Measurements from ENCODE around the gene TRPV5.

TRPV5 gene

DNA sequence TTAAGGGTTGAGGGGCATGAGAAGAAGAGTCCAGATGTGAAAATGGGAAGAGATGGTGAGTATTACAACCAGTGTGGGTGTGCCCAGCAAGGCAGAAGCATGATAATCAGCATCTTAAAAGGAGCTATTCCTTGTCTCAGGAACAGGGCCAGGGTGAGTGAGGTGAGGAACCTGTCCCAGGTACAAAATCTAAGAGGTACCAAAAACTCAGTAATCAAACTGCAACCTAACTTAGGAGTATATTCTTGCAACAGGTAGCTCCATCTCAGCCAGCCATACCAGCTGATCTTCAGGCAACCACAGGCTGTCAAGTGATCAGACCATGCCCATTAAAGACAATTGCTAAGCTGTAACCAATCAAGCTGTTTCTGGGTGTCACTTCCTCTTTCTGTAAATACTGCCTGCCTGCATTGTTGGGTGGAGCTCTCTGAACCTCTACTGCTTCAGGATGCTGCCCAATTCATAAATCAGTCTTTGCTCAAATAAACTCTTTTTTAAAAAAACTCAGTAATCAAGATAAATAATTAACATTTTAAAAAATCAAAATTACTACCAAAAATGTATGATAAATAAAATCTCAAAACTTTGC lies 21.2 kb upstream of the TRPV5 start:
- Mint-ChIP-seq H3K4me3 (no peak overlapping the region), H3K27ac (no peak overlapping the region), H3K4me1 (ENCODE audit: low read depth) (no peaks in the 10 kb centered on the region), H3K9me3 (peaks cover 20% of the 10 kb centered on the region), H3K36me3 (ENCODE audit: low read depth) (no peaks in the 10 kb centered on the region), H3K27me3 (peaks cover 12% of the 10 kb centered on the region)
- no peak for DNase-seq

DNA sequence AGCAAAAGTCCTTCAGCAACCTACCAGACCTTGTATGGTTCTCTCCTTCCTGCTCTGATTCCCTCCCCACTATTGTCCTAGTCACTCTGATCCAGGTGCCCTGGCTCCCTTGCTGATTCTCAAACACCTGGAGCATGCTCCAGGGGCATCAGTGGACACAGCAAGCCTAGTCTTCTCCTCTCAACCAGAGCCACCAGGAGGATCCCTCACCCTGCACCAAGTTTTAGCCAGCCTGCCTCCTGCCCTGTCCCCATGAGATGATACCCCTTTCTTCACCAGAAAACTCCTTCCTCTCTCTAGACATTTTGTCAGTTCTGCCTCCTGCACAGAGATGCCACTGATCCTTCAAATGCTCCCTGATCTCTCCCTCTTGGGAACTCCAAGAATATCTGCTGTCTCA lies 16.7 kb upstream of the TRPV5 start:
- Mint-ChIP-seq H3K27ac (no peak overlapping the region), H3K4me3 (no peak overlapping the region)

DNA sequence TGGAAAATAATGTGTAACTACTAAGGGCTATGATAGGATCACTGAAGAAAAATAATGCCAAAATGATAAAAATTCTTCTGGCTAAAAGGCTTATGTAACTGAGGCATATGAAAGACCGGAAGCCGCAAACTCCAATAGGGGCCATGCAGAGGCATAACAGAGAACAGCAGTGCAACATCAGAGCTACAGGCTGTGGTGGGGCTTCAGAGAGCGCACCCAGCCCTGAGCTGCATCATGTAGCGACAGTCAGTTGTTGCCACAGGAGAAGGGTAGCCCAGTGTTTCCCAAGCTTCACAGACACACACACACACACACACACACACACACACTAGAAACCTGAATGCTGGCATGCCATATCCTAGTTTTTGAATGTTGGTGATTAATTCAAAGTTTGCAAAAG lies 15.1 kb upstream of the TRPV5 start:
- DNase-seq = no peak
- H3K9me3 Mint-ChIP-seq = no peaks in the 10 kb centered on the region
- H3K4me1 Mint-ChIP-seq (ENCODE audit: low read depth) = no peaks in the 10 kb centered on the region
- H3K27me3 Mint-ChIP-seq = peaks cover 7% of the 10 kb centered on the region
- H3K27ac Mint-ChIP-seq = no peak overlapping the region
- no peaks in the 10 kb centered on the region for H3K36me3 Mint-ChIP-seq (ENCODE audit: low read depth)
- no peak overlapping the region for H3K4me3 Mint-ChIP-seq

More for the DNA sequence above, 16.7 kb upstream of the TRPV5 start:
- no peaks in the 10 kb centered on the region for H3K4me1 Mint-ChIP-seq (ENCODE audit: low read depth)
- peaks cover 8% of the 10 kb centered on the region for H3K9me3 Mint-ChIP-seq
- no peaks in the 10 kb centered on the region for H3K36me3 Mint-ChIP-seq (ENCODE audit: low read depth)
- peaks cover 7% of the 10 kb centered on the region for H3K27me3 Mint-ChIP-seq
- no peak for DNase-seq

DNA sequence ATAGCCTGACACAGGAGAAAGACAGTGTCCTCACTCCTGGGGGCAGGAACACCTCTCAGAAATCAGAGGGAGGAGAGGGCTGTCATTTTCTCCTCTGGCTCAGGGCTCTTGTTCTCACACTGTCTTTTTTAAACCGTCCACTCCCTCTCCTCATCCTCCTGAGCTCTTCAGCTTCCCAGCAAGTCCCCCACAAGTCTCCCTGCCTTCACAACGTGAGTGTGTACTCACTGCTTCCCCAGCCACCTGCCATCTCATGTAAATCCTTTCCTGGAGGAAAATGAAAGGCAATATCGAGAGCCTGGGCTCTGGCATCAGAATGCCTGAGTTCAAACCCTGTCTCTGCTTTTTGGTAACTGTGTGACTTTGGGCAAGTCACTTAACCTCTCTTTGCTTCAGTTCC lies 11.5 kb upstream of the TRPV5 start:
- DNase-seq = no peak
- no peaks in the 10 kb centered on the region for H3K27me3 Mint-ChIP-seq
- no peaks in the 10 kb centered on the region for H3K36me3 Mint-ChIP-seq (ENCODE audit: low read depth)
- no peak overlapping the region for H3K27ac Mint-ChIP-seq
- H3K4me1 Mint-ChIP-seq (ENCODE audit: low read depth) = no peaks in the 10 kb centered on the region
- no peaks in the 10 kb centered on the region for H3K9me3 Mint-ChIP-seq
- no peak overlapping the region for H3K4me3 Mint-ChIP-seq

DNA sequence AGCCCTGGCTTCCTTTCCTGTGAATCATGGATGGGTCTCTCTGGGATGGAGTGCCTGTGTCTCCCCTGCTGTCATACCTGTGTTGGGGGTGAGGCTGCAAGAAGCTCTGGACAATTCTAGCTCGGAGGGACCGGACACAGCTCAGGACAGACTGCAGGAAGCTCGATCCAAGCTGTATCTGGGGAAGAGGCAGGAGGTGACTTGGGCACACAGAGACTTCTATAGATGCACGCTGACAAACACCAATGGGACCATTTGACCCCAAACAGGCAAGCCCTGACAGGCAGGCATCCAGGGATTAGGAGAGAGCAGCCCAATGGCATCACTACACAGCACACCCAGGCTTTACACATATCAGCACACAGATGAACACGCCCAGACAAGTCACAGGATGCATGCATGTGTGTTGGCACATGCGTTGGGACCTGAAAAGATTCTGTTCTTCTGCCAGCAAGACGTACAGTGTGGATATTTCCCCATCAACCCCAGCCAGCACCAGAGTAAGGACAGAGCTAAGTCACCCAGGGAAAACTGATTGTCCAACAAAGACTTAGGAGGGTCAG lies 10.2 kb upstream of the TRPV5 start:
- H3K27me3 Mint-ChIP-seq = no peaks in the 10 kb centered on the region
- H3K36me3 Mint-ChIP-seq (ENCODE audit: low read depth) = no peaks in the 10 kb centered on the region
- H3K27ac Mint-ChIP-seq = no peak overlapping the region
- H3K4me1 Mint-ChIP-seq (ENCODE audit: low read depth) = no peaks in the 10 kb centered on the region
- H3K9me3 Mint-ChIP-seq = no peaks in the 10 kb centered on the region
- no peak for DNase-seq
- no peak overlapping the region for H3K4me3 Mint-ChIP-seq

DNA sequence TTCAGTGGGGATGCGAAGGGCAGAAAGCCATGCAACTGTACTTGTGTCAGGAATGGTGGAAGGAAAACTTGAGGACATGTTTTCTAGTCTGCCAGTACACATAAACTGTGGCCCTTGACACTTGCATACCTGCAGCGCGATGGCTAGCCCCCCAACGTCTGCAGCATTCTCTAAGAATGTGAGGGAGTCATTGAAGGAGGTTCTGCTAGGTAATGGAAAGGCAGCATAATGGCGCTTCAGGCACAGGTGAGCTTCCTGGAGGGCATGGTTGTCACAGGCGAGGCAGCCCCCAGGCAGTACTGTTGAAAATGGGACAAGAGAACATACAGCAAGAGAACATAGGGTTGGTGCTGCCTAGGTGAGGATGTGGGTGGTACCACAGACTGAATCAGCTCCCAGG lies 9.2 kb upstream of the TRPV5 start:
- H3K27ac Mint-ChIP-seq = no peak overlapping the region
- peaks cover 1% of the 10 kb centered on the region for H3K27me3 Mint-ChIP-seq
- no peaks in the 10 kb centered on the region for H3K4me1 Mint-ChIP-seq (ENCODE audit: low read depth)
- H3K4me3 Mint-ChIP-seq = no peak overlapping the region
- no peaks in the 10 kb centered on the region for H3K36me3 Mint-ChIP-seq (ENCODE audit: low read depth)
- DNase-seq = no peak
- no peaks in the 10 kb centered on the region for H3K9me3 Mint-ChIP-seq

GRCh38 chr7:142941541-142941940 lies 8.0 kb upstream of the TRPV5 start:
- Mint-ChIP-seq H3K36me3 (ENCODE audit: low read depth) (no peaks in the 10 kb centered on the region), H3K4me3 (no peak overlapping the region), H3K4me1 (ENCODE audit: low read depth) (no peaks in the 10 kb centered on the region), H3K27ac (no peak overlapping the region), H3K9me3 (no peaks in the 10 kb centered on the region), H3K27me3 (peaks cover 2% of the 10 kb centered on the region)
- DNase-seq = no peak

- H3K27me3 Mint-ChIP-seq = peaks cover 2% of the 10 kb centered on the region
- DNase-seq = no peak
- no peak overlapping the region for H3K4me3 Mint-ChIP-seq
- H3K4me1 Mint-ChIP-seq (ENCODE audit: low read depth) = no peaks in the 10 kb centered on the region
- H3K9me3 Mint-ChIP-seq = no peaks in the 10 kb centered on the region
- H3K36me3 Mint-ChIP-seq (ENCODE audit: low read depth) = no peaks in the 10 kb centered on the region
- H3K27ac Mint-ChIP-seq = no peak overlapping the region
These were observed 7.5 kb upstream of the TRPV5 start for GRCh38 chr7:142940966-142941535.

DNA sequence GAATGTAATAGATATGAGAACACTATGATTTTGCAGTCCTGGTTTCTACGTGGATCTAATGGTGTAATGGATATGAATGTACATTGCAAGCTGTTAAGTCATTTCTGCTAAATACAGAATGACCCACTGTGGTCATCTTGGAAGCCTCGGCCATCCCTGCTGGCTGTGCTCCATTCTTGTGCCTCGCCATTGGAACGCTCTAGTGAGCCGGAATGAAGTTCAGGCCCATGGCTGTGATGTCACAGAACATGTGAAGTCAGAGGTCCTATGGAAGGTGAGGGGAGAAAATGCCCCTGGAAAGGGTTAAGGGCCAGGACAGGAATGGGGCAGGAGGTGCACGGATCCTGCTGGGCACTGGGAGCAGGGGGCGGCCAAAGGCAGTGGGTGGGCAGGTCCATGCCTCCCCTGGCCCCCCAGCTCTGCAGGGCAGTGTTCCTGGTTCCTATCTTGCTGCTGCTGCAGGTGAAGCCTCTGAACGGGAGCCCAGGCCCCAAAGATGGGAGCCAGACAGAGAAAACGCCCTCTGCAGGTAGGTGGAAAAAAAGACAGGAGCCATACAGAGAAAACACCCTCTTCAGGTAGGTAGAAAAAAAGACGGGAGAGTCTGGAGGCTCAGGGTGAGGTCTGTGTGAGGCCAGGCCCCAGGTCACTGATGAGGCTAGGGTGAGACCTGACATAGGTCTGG lies 5.8 kb upstream of the TRPV5 start, which contains the start of gene LLCFC1:
Gene LLCFC1, plus strand, starts transcription at position 259 of the 685 bp plus-strand sequence. Its CDS starts 138 bp downstream, at position 397.
- Mint-ChIP-seq H3K9me3 (no peaks in the 10 kb centered on the region), H3K27ac (no peak within 1 kb of the TSS), H3K27me3 (peaks cover 2% of the 10 kb centered on the region), H3K4me3 (no peak within 1 kb of the TSS), H3K4me1 (ENCODE audit: low read depth) (no peaks in the 10 kb centered on the region), H3K36me3 (ENCODE audit: low read depth) (no peaks in the 10 kb centered on the region)
- no peak for DNase-seq

DNA sequence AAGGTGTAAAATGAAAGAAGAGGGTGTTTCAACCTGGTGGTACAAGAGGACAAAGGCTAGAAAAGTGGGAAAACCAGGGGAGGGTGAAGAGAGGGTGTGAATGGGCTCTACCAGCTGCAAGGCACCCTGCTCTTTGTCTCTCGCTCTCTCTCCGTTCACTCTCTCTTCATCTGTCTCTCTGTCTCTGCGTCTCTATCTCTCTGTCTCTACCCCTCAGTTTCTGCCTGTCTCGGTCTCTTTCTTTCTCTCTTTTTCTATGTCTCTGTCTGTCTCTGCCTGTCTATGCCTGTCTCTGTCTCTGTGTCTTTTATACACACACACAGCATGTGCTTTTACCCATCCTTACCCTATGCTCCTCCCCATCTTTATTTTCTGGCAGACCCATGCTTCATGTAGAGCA lies 5.1 kb upstream of the TRPV5 start:
- H3K4me1 Mint-ChIP-seq (ENCODE audit: low read depth) = no peaks in the 10 kb centered on the region
- H3K4me3 Mint-ChIP-seq = no peak overlapping the region
- H3K27me3 Mint-ChIP-seq = peaks cover 2% of the 10 kb centered on the region
- no peak overlapping the region for H3K27ac Mint-ChIP-seq
- H3K9me3 Mint-ChIP-seq = no peaks in the 10 kb centered on the region
- DNase-seq = no peak
- H3K36me3 Mint-ChIP-seq (ENCODE audit: low read depth) = no peaks in the 10 kb centered on the region

- no peak overlapping the region for H3K4me3 Mint-ChIP-seq
- no peaks in the 10 kb centered on the region for H3K4me1 Mint-ChIP-seq (ENCODE audit: low read depth)
- H3K27ac Mint-ChIP-seq = no peak overlapping the region
- DNase-seq = no peak
- no peaks in the 10 kb centered on the region for H3K9me3 Mint-ChIP-seq
- H3K36me3 Mint-ChIP-seq (ENCODE audit: low read depth) = no peaks in the 10 kb centered on the region
- H3K27me3 Mint-ChIP-seq = peaks cover 4% of the 10 kb centered on the region
These were observed 2.5 kb upstream of the TRPV5 start for GRCh38 chr7:142935941-142936565.

DNA sequence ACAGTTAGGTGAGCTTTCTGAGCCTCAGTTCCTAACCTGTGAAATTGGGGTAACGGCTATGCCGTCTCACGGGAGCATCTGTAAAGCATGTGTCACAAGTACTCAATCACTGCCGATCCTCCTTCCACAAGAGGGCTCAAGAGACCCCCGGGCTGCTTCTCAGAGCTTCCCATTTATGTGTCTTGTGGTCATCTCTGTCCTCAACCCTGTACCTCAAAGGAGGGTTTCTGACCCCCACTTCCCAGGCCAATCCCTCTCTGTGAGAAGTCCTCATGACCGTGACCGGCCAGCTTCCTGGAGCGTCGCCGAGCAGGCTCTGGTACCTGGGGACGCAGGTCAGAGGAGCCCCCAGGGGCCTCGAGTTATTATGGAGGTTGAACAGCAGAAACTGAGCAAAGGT lies 510 bp upstream of the TRPV5 start:
- H3K9me3 Mint-ChIP-seq = no peaks in the 10 kb centered on the region
- H3K4me3 Mint-ChIP-seq = no peak overlapping the region
- no peak overlapping the region for H3K27ac Mint-ChIP-seq
- no peaks in the 10 kb centered on the region for H3K4me1 Mint-ChIP-seq (ENCODE audit: low read depth)
- no peak for DNase-seq
- peaks cover 4% of the 10 kb centered on the region for H3K27me3 Mint-ChIP-seq
- no peaks in the 10 kb centered on the region for H3K36me3 Mint-ChIP-seq (ENCODE audit: low read depth)

DNA sequence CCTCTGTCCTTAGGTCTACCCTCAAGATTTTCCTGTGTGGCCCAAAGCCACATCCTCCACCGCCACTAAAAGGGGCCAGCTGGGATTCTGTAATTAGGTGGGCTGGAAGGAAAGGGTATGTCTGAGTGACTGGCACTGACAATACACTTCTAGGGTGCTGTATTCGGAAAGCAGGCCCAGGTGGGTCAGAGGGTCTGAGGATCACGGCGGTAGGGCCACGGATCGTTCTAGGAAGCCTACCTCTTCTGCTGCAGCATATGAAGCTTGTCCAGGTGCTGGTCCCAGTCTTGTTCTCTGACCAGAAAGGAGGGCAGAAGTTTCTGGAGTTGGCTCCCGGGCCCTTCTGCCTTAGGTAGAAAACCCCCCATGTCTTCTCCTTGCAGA lies 462 bp downstream of the TRPV5 start:
- Mint-ChIP-seq H3K36me3 (ENCODE audit: low read depth) (no peaks in the 10 kb centered on the region), H3K4me3 (no peak overlapping the region)

GRCh38 chr7:142932386-142933091 lies 1.0 kb downstream of the TRPV5 start:
- DNase-seq = no peak
- no peaks in the 10 kb centered on the region for H3K4me1 Mint-ChIP-seq (ENCODE audit: low read depth)
- H3K36me3 Mint-ChIP-seq (ENCODE audit: low read depth) = no peaks in the 10 kb centered on the region
- no peak overlapping the region for H3K4me3 Mint-ChIP-seq
- no peak overlapping the region for H3K27ac Mint-ChIP-seq
- no peaks in the 10 kb centered on the region for H3K9me3 Mint-ChIP-seq
- H3K27me3 Mint-ChIP-seq = peaks cover 2% of the 10 kb centered on the region

More for the DNA sequence above, 462 bp downstream of the TRPV5 start:
- peaks cover 4% of the 10 kb centered on the region for H3K27me3 Mint-ChIP-seq
- H3K27ac Mint-ChIP-seq = no peak overlapping the region
- H3K4me1 Mint-ChIP-seq (ENCODE audit: low read depth) = no peaks in the 10 kb centered on the region
- no peak for DNase-seq
- H3K9me3 Mint-ChIP-seq = no peaks in the 10 kb centered on the region
